HUES6 (cell line): ENCODE measurements around the gene MTF1.

Source experiments
- H3K27ac ChIP-seq: 2 replicates; pipeline ENCODE4 v1.7.0; 2013; ENCODE audit warnings: low read depth, mild to moderate bottlenecking, low read length, inconsistent platforms
- H3K27me3 ChIP-seq: 2 replicates; pipeline ENCODE4 v1.6.1; 2013; ENCODE audit warnings: low read length; ENCODE audit not compliant: control insufficient read depth, insufficient read depth
- H3K36me3 ChIP-seq: 2 replicates; pipeline ENCODE4 v1.6.1; 2013; ENCODE audit warnings: low read length; ENCODE audit not compliant: control insufficient read depth, insufficient read depth
- H3K4me1 ChIP-seq: 2 replicates; pipeline ENCODE4 v1.6.1; 2013; ENCODE audit warnings: low read length; ENCODE audit not compliant: control insufficient read depth, insufficient read depth
- H3K4me3 ChIP-seq: 2 replicates; pipeline ENCODE4 v1.5.1; 2013; ENCODE audit warnings: low read depth, low read length
- H3K9ac ChIP-seq: one replicate; pipeline ENCODE4 v1.6.1; 2013; ENCODE audit warnings: mild to moderate bottlenecking, low read length
- H3K9me3 ChIP-seq: 2 replicates; pipeline ENCODE4 v1.6.1; 2013; ENCODE audit warnings: low read depth, low read length; ENCODE audit not compliant: control insufficient read depth, insufficient read depth

MTF1 gene

DNA sequence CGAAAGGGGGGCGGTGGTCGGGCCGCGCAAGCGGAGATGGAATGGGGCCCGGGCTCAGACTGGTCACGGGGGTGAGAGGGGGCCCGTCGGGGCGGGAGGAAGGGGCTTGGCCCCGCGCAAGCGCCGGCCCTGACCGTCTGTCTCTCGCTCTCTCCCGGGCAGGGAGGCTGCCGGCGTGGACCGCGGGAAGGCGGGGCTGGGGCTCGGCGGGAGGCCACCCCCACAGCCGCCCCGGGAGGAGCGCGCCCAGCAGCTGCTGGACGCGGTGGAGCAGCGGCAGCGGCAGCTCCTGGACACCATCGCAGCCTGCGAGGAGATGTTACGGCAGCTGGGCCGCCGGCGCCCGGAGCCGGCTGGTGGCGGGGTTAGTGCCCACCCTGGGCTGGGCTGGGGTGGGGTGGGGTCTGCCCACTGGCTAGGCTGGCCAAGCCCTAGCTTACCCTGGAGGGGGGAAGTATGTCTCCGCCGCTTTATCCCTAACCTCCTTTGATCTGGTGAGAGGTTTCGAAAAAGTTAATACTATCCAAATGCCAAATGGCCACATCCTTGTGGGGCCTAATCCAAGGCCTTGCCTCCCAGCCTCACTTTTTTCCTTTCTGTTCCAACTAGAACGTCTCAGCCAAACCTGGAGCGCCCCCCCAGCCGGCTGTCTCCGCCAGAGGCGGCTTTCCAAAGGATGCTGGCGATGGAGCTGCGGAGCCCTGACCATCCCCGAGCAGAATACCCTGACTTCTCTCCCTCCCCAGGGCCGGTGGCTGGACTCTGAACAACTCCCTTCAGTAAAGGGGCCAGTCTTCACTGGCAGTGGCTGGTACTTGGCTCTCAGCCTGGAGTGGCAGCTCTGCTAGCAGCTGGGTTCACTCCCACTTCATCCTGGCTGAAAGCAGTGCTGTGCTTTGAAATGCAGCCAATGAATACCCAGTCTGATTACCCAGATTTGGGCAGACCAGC lies 50.7 kb downstream of the MTF1 start:
- Histone ChIP-seq H3K9me3 (no peaks in the 10 kb centered on the region), H3K4me3 (peak overlapping the region; percentile 92), H3K9ac (peak overlapping the region; percentile 73), H3K36me3 (peaks cover 46% of the 10 kb centered on the region), H3K27me3 (no peaks in the 10 kb centered on the region), H3K4me1 (peaks cover 12% of the 10 kb centered on the region), H3K27ac (peak overlapping the region; percentile 13; the same call in 1 of the 2 replicates)

DNA sequence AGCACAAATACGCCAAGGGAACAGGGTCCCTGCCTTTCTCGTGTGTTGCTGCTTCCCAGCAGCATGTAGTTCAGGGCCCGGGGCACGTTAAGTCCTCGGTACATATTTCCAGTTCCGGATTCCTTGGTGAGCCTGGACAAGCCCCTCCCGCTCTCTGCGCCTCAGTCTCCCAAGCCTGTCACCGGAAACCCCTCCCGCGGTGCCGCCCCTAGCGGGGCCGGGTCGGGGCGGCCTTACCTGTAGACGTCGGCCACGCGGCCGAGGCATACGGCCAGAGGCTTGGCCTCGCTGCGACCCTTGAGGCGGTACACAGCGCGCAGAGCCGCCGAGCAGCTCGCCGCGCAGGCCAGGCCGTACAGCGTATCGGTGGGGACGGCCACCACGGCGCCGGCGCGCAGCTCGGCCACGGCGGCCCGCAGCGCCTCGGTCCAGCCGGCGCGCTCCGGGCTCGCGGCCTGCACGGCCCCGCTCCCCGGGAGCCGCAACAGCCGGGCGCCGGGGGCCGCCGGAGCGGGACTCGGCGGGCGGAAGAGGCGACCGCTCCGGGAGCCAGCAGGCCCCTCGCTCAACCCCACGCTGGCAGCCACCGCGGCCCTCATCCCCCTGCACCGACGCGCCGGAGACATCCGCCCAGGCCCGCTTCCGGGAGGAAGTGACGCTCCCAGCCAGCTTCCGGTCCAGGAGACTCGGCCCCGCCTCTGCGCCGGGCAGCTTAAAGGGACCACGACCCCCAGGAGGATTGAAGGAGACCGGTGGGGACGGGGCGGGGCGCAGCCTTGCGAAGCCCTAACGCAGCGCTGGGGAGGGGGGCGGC lies 51.6 kb downstream of the MTF1 start, which contains the start of the genes C1orf122 and YRDC:
Gene C1orf122, plus strand, starts transcription at position 236 of the 814 bp plus-strand sequence. CDS start 615 bp downstream, outside the sequence.
Gene YRDC, minus strand, starts transcription at position 654 of the 814 bp plus-strand sequence. Its CDS starts 28 bp downstream, at position 626.
- Histone ChIP-seq H3K36me3 (peaks cover 50% of the 10 kb centered on the region), H3K9ac (peak within 1 kb of the TSS; percentile 97), H3K27ac (peak within 1 kb of the TSS; percentile 22; the same call in 1 of the 2 replicates), H3K9me3 (no peaks in the 10 kb centered on the region), H3K4me1 (peaks cover 12% of the 10 kb centered on the region), H3K27me3 (no peaks in the 10 kb centered on the region), H3K4me3 (peak within 1 kb of the TSS; percentile 92)

DNA sequence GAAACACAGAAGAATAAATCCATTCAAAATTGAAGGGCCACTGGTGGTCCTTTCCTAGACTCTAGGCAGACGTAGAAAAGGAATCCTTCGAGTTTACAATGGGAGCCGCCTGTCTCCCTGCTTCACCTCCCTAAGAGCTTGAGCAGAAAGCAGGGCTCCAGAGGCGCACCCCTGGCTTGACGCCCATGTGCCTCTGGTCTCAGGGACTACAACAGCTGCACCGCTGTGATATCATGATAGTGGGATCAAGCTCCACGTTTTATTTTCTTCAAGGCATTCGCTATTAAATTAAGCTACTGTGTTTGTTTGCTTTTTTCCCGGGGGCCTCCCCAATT lies 52.2 kb downstream of the MTF1 start:
- Histone ChIP-seq H3K36me3 (peaks cover 53% of the 10 kb centered on the region), H3K27me3 (no peaks in the 10 kb centered on the region), H3K27ac (peak overlapping the region; percentile 22; the same call in 1 of the 2 replicates), H3K9ac (peak overlapping the region; percentile 97), H3K4me1 (peaks cover 12% of the 10 kb centered on the region), H3K9me3 (no peaks in the 10 kb centered on the region), H3K4me3 (peak overlapping the region; percentile 92)

DNA sequence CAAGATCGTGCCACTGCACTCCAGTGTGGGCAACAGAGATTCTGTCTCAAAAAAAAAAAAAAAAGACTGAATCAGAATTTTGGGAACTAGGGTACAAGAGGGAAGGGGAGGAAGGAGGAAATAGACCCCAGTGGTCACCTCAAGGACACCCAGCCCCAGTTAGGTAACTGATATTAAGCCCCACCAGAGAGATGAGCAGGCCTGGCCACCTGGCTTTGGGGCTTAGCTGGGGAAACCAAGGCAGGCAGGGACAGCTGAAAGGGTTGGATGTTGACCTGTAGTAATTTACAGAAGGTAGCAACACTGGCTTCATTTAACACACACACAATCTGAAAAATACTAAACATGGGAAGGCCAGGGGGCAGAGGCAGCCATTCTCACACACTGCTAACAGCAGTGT lies 57.0 kb downstream of the MTF1 start:
- H3K4me1 ChIP-seq = 0 out of 2 replicates have a peak, but pooled peaks cover 3% of the 10 kb centered on the region

DNA sequence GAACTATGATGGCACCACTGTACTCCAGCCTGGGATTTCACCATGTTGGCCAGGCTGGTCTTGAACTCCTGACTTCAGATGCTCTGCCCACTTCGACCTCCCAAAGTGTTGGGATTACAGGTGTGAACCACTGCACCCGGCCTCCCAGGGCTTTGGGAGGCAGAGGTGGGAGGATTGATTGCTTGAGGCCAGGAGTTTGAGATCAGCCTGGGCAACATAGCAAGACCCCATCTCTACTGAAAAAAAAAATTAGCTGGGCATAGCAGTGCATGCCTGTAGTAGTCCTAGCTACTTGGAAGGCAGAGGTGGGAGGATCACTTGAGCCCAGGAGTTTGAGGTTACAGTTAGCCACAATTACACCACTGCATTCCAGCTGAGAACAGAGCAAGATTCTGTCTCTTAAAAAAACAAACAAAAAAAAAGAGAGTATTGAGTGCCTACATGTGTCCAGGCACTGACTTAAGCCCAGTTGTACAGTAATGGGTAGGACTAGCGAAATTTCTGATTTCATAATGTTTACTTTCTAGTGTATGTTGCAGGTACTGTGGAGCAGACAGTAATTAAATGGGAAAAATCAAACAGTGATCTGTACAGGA lies 61.5 kb downstream of the MTF1 start:
- H3K4me3 ChIP-seq = no peak overlapping the region
- H3K27ac ChIP-seq = no peak overlapping the region
- peaks cover 34% of the 10 kb centered on the region for H3K36me3 ChIP-seq
- no peak overlapping the region for H3K9ac ChIP-seq
- H3K27me3 ChIP-seq = peaks cover 25% of the 10 kb centered on the region
- H3K4me1 ChIP-seq = peaks cover 5% of the 10 kb centered on the region
- H3K9me3 ChIP-seq = no peaks in the 10 kb centered on the region

More for the DNA sequence above, 57.0 kb downstream of the MTF1 start:
- no peaks in the 10 kb centered on the region for H3K27me3 ChIP-seq
- no peaks in the 10 kb centered on the region for H3K9me3 ChIP-seq
- no peak overlapping the region for H3K4me3 ChIP-seq
- no peak overlapping the region for H3K9ac ChIP-seq
- H3K27ac ChIP-seq = no peak overlapping the region
- H3K36me3 ChIP-seq = peaks cover 74% of the 10 kb centered on the region

DNA sequence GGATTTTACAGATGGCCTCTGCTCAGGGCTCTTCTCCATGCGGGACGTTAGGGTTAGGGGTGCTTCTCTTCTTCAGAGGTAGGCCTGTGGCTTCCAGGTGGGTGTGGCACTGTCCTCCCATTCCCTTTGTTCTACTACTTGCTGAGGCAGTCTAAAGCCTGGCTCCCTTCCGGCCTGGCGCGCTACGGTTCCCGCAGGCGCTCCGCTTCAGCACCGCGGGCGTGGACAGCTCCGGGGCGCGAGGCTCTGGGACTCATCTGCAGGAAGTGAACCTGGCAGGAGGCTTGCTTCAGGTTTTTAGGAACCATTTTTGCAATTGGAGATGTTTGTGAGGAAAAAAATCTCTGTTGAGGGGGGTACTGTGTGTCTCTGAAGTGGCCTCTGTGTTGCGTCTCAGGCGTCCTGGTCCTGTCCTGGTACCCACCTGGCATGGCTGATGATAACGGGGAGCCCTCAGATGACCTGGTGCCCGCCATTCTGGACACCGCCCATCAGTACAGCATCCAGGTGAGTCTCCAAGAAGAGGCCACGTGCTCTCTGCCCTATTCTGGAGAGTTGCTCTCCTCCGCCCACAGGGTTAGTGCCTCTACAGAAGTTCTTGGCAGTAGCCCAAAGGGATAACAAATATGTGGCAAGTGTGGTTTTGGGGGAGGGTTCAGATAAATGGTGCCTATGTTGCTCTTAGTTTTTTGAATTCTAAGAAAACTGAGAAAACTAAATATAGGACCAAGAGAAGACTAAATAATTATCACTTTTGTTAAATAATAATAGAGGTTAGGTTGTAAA lies 63.9 kb downstream of the MTF1 start:
- Histone ChIP-seq H3K9me3 (no peaks in the 10 kb centered on the region), H3K36me3 (peaks cover 16% of the 10 kb centered on the region), H3K27me3 (peaks cover 48% of the 10 kb centered on the region), H3K4me1 (peaks cover 5% of the 10 kb centered on the region), H3K27ac (no peak overlapping the region), H3K4me3 (peak overlapping the region; percentile 80), H3K9ac (no peak overlapping the region)

DNA sequence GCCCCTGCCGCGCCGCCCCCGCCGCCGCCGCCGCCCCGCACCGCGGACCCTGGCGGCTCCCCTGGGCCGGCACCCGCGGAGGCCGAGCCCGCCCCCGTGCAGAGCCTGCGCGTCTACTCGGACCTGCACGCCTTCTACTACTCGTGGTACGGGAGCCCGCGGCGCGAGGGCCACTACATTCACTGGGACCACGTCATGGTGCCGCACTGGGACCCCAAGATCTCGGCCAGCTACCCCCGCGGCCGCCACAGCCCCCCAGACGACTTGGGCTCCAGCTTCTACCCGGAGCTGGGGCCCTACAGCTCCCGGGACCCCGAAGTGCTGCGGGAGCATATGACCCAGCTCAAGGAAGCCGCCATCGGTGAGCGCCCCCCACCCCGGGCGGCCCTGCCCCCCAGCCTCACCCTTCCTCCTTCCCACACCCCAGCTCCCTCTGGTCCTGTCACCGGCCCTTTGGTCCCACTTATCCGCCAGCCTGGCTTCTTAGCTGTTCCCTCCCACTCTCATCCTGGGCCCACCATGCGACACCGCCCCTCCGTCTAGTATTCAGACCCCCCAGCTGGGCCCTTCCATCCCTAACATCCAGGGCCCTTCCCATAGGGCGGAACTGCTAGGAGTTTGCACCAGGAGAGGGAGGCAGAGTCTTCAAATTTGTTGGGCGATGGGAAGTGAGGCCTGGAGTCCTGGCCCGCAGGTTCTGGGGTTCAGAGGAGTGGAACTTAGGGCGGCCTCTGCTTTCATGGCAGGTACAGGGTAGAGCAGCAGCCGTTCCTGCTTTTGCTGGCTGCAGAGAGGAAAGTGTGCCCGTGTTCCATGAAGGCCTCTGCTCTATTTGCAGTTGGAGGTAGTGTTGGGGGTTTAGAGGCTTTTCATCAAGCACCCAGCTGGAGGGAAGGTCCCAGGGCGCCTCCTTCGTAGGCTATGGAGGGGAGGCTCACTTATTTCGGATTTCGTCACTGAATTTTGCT lies 64.7 kb downstream of the MTF1 start:
- H3K27ac ChIP-seq = no peak overlapping the region
- H3K36me3 ChIP-seq = peaks cover 8% of the 10 kb centered on the region; the same call in 1 of the 2 replicates
- H3K4me1 ChIP-seq = peaks cover 5% of the 10 kb centered on the region
- H3K4me3 ChIP-seq = peak overlapping the region; percentile 80
- no peaks in the 10 kb centered on the region for H3K9me3 ChIP-seq
- no peak overlapping the region for H3K9ac ChIP-seq
- H3K27me3 ChIP-seq = peaks cover 57% of the 10 kb centered on the region

DNA sequence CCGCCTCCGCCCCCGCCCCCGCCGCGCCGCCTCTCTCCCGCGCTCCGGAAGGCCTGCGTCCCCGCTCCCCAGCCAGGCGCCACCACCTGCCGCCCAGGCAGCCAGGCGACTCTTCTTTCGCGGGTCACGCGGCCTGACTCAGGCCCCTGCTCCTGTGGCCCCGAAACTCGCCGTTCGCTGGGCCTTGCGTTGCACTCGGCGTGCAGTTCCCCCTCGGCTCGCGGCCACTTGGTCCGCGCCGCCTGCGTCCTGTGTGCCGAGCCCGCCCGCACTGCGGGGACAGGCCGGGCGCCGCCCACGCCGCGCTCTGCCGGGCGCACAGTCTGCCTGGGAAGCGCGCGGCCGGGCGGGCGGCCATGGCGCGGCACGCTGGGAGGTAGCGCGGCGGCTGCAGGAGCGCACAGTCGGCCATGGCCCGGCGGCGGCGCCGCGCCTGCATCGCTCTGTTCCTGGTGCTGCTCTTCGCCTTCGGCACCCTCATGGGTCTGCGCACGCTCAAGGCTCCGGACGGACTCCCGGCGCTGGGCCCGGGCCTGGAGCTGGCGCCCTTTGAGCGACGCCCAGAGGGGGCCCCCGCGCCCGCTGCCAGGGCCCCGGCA lies 65.5 kb downstream of the MTF1 start, which contains the start of gene MANEAL:
Gene MANEAL, plus strand, starts transcription at position 75 of the 599 bp plus-strand sequence. Its CDS starts 336 bp downstream, at position 411.
- H3K27me3 ChIP-seq = peaks cover 63% of the 10 kb centered on the region
- H3K27ac ChIP-seq = no peak within 1 kb of the TSS
- peaks cover 5% of the 10 kb centered on the region for H3K4me1 ChIP-seq
- H3K9ac ChIP-seq = peak within 1 kb of the TSS; percentile 71
- H3K9me3 ChIP-seq = no peaks in the 10 kb centered on the region
- H3K36me3 ChIP-seq = peaks cover 3% of the 10 kb centered on the region; the same call in 1 of the 2 replicates
- peak within 1 kb of the TSS; percentile 80 for H3K4me3 ChIP-seq
